ENCODE data around the gene RHBDD1. TPM values are rescaled to one million over a fixed set of nuclear protein-coding genes. Genes with fewer than 3 reads are reported as not detected.

Gene RHBDD1
- total RNA-seq, 3 donors from 2014 or later = 17.9 to 46.2 (median 20.0) TPM

DNA sequence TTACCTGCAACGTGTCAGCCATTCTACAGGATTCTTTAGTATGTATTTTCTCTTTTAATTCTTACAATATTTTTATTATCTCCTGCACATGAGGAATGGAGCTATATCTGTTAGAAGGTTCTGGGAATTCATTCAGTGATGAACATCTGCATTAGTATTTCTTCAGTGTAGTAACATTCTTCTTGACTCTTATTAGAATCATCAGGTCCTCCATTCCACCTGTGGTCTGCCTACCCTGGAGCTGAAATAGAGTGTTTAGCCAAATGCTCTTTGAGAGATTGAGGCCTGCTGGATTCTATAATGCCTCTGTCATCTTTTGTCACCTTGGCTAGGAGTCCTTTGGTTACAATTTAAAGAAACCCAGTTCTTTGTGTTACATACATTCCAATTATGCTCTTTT, 54.4 kb downstream of the RHBDD1 start:
- H3K9me3 ChIP-seq = no peaks in the 10 kb centered on the region
- no peak for TF ChIP-seq POLR2AphosphoS5 (IDR thresholded peaks at IDR 0.05)
- H3K4me3 ChIP-seq = no peak overlapping the region
- H3K27me3 ChIP-seq = no peaks in the 10 kb centered on the region
- no peaks in the 10 kb centered on the region for H3K4me1 ChIP-seq
- H3K36me3 ChIP-seq = no peaks in the 10 kb centered on the region
- no peak overlapping the region for H3K27ac ChIP-seq
- intact Hi-C loops (cut with DNase I; ENCODE audit: low total_unique reads) = no loop called here
- no peak for DNase-seq (ENCODE audit: low spot score in 2 of 2)

DNA sequence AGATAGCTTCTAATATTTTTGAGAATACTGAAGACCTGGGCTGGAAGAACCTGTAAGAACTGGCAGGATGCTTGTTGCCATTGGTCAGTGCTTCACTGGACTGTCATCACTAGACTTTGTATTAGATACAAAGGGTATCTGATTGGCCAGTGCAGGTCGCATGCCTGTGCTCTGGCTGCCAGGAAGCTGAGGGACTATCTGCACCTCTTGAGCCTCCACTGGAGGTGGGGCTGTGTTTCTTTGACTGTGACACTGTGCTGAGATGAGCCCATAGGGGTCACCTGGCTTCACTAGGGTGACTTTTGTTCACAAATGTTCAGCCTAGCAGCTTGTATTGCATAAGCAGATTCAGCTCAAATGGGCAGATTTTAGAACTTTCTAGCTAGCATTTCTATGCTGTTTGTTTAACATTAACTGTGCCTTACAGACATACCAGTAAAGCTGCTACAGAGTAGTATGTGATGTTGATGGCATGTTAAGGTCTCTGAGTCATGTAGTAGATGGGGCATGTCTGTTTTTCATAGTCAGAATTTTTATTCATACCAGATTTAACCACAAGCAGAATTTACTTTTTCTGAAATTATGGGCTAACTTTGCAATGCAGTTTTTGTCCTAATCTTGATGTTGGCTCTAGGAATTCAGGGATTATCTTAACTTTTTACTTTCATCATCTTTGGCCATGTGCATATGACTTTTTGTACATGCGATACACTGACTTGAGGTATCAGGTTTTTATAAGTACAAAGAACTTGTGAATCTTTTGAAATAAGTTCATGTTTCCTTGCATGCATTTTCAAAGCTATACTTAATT, 56.1 kb downstream of the RHBDD1 start:
- H3K27ac ChIP-seq = no peak overlapping the region
- H3K4me3 ChIP-seq = no peak overlapping the region
- TF ChIP-seq, protein P1, sequence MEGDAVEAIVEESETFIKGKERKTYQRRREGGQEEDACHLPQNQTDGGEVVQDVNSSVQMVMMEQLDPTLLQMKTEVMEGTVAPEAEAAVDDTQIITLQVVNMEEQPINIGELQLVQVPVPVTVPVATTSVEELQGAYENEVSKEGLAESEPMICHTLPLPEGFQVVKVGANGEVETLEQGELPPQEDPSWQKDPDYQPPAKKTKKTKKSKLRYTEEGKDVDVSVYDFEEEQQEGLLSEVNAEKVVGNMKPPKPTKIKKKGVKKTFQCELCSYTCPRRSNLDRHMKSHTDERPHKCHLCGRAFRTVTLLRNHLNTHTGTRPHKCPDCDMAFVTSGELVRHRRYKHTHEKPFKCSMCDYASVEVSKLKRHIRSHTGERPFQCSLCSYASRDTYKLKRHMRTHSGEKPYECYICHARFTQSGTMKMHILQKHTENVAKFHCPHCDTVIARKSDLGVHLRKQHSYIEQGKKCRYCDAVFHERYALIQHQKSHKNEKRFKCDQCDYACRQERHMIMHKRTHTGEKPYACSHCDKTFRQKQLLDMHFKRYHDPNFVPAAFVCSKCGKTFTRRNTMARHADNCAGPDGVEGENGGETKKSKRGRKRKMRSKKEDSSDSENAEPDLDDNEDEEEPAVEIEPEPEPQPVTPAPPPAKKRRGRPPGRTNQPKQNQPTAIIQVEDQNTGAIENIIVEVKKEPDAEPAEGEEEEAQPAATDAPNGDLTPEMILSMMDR (IDR thresholded peaks at IDR 0.05) = no peak
- TF ChIP-seq POLR2A (IDR thresholded peaks at IDR 0.05) (no peak), POLR2AphosphoS5 (IDR thresholded peaks at IDR 0.05) (no peak)
- no peak for DNase-seq (ENCODE audit: low spot score in 2 of 2)
- H3K4me1 ChIP-seq = no peaks in the 10 kb centered on the region
- intact Hi-C loops (cut with DNase I; ENCODE audit: low total_unique reads) = no loop called here
- H3K9me3 ChIP-seq = no peaks in the 10 kb centered on the region
- no peaks in the 10 kb centered on the region for H3K36me3 ChIP-seq
- no peaks in the 10 kb centered on the region for H3K27me3 ChIP-seq

DNA sequence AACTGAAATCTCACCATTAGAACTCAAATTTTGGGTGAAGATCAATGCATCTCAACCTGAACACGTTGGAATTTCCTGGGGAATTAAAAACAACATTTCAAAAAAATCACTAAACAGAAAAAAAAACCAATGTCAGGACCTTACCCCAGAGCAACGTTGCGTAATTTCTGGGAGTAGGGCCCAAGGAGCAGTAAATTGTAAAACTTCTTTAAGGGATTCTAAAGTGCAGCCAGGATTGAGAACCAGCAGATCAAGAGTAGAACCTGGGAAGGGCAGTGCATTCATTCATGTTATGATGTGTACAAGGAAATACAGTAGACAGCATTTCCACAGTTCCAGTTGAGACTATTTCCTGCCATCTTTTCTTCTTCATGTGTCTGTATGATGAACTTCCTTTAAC, 56.9 kb downstream of the RHBDD1 start:
- Histone ChIP-seq H3K4me1 (no peaks in the 10 kb centered on the region), H3K9me3 (no peaks in the 10 kb centered on the region), H3K27me3 (no peaks in the 10 kb centered on the region), H3K36me3 (no peaks in the 10 kb centered on the region), H3K27ac (no peak overlapping the region), H3K4me3 (no peak overlapping the region)
- TF ChIP-seq POLR2AphosphoS5 (IDR thresholded peaks at IDR 0.05) (no peak), POLR2A (IDR thresholded peaks at IDR 0.05) (no peak)
- TF ChIP-seq, protein P1 (IDR thresholded peaks at IDR 0.05) = no peak
- DNase-seq (ENCODE audit: low spot score in 2 of 2) = no peak
- intact Hi-C loops (cut with DNase I; ENCODE audit: low total_unique reads) = no loop called here

DNA sequence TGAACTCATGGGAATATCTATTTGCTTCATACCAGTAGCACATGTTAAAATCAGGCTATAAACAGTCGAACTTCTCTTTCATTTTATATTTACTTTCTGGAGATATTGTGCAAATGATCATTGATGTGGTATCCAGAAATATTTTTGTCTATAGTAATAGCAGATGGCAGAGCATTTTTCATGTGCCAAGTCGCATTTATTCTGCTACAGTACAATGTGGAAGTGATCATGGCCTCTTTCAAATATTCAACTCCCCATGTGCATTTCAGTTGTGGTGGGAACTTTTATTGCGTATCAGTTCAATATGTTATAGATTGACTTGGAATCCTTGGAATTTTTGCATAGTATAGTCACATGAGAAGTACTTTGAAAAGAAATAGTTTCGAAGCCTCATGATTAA, 57.4 kb downstream of the RHBDD1 start:
- TF ChIP-seq, protein P1 (IDR thresholded peaks at IDR 0.05) = no peak
- TF ChIP-seq POLR2A (IDR thresholded peaks at IDR 0.05) = no peak
- no peak overlapping the region for H3K4me3 ChIP-seq
- no peaks in the 10 kb centered on the region for H3K4me1 ChIP-seq
- no peak for DNase-seq (ENCODE audit: low spot score in 2 of 2)
- no peaks in the 10 kb centered on the region for H3K9me3 ChIP-seq
- intact Hi-C loops (cut with DNase I; ENCODE audit: low total_unique reads) = no loop called here
- H3K27me3 ChIP-seq = no peaks in the 10 kb centered on the region
- no peaks in the 10 kb centered on the region for H3K36me3 ChIP-seq
- no peak overlapping the region for H3K27ac ChIP-seq

DNA sequence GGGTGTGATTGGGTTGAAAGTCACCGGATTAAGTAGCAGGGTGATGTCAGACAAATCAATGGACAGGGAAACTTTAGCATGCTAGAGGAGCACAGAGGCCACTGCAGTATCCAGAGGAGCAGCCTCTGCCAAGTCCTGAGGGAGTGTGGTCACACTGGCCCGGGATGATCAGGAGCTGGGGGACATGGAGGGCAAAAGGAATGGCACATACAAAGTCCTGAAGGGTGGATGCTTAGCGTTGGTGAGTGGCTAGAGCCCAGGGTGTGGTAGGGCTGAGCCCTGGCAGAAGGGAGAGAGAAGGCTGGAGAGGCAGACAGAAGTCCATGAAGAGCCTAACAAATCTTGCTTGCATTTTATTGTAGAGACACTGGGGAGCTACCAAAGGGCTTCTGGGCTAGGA, 58.9 kb downstream of the RHBDD1 start:
- H3K9me3 ChIP-seq = no peaks in the 10 kb centered on the region
- DNase-seq (ENCODE audit: low spot score in 2 of 2) = no peak
- intact Hi-C loops (cut with DNase I; ENCODE audit: low total_unique reads) = no loop called here

More for the DNA sequence above, 58.9 kb downstream of the RHBDD1 start:
- Histone ChIP-seq H3K27ac (no peak overlapping the region), H3K36me3 (no peaks in the 10 kb centered on the region), H3K4me1 (no peaks in the 10 kb centered on the region), H3K4me3 (no peak overlapping the region), H3K27me3 (no peaks in the 10 kb centered on the region)
- TF ChIP-seq POLR2AphosphoS5 (IDR thresholded peaks at IDR 0.05) (no peak), POLR2A (IDR thresholded peaks at IDR 0.05) (no peak)
- TF ChIP-seq, protein P1 (IDR thresholded peaks at IDR 0.05) = no peak

All from breast epithelium (tissue), 4 donors.